Measurements from ENCODE around the gene TMEM130.
A peak's percentile ranks its signal among the peaks of the same experiment; 100 is the strongest.
"Not testable (repeated sequence)": the region's sequence is repeated elsewhere in the genome, so short reads cannot be mapped to it uniquely, and the experiment has no call there.

Gene TMEM130

GRCh38 chr7:98866351-98866750, 3.5 kb downstream of the TMEM130 start:
- Histone ChIP-seq H3K4me3 (ENCODE audit: low read length) (no peak overlapping the region), H3K27me3 (replicated peaks; ENCODE audit: control insufficient read depth, insufficient read depth, low read length) (peaks cover 12% of the 10 kb centered on the region)

GRCh38 chr7:98864731-98865453, 4.9 kb downstream of the TMEM130 start:
- no peak overlapping the region for H3K9ac ChIP-seq (ENCODE audit: low read length)
- DNase-seq (ENCODE audit: low read depth) = peak; percentile 50
- no peaks in the 10 kb centered on the region for H3K36me3 ChIP-seq (ENCODE audit: control insufficient read depth, insufficient read depth, low read length, severe bottlenecking)
- H3K9me3 ChIP-seq (ENCODE audit: control insufficient read depth, low read length) = no peaks in the 10 kb centered on the region
- peaks cover 11% of the 10 kb centered on the region for H3K4me1 ChIP-seq (ENCODE audit: control insufficient read depth, insufficient read depth, low read length)
- H3K27me3 ChIP-seq (replicated peaks; ENCODE audit: control insufficient read depth, insufficient read depth, low read length) = peaks cover 11% of the 10 kb centered on the region
- peak overlapping the region; percentile 43 for H3K4me3 ChIP-seq (ENCODE audit: low read length)

More at GRCh38 chr7:98866351-98866750, 3.5 kb downstream of the TMEM130 start:
- H3K4me1 ChIP-seq (ENCODE audit: control insufficient read depth, insufficient read depth, low read length) = peaks cover 11% of the 10 kb centered on the region
- H3K36me3 ChIP-seq (ENCODE audit: control insufficient read depth, insufficient read depth, low read length, severe bottlenecking) = no peaks in the 10 kb centered on the region
- DNase-seq (ENCODE audit: low read depth) = no peak
- no peaks in the 10 kb centered on the region for H3K9me3 ChIP-seq (ENCODE audit: control insufficient read depth, low read length)
- H3K9ac ChIP-seq (ENCODE audit: low read length) = no peak overlapping the region

GRCh38 chr7:98863601-98864000, 6.2 kb downstream of the TMEM130 start:
- Histone ChIP-seq H3K9me3 (ENCODE audit: control insufficient read depth, low read length) (no peaks in the 10 kb centered on the region), H3K36me3 (ENCODE audit: control insufficient read depth, insufficient read depth, low read length, severe bottlenecking) (no peaks in the 10 kb centered on the region), H3K4me3 (ENCODE audit: low read length) (no peak overlapping the region), H3K4me1 (ENCODE audit: control insufficient read depth, insufficient read depth, low read length) (peaks cover 11% of the 10 kb centered on the region), H3K27me3 (replicated peaks; ENCODE audit: control insufficient read depth, insufficient read depth, low read length) (peaks cover 11% of the 10 kb centered on the region), H3K9ac (ENCODE audit: low read length) (no peak overlapping the region)
- no peak for DNase-seq (ENCODE audit: low read depth)

- DNase-seq (ENCODE audit: low read depth) = no peak
- no peaks in the 10 kb centered on the region for H3K36me3 ChIP-seq (ENCODE audit: control insufficient read depth, insufficient read depth, low read length, severe bottlenecking)
- peaks cover 11% of the 10 kb centered on the region for H3K27me3 ChIP-seq (replicated peaks; ENCODE audit: control insufficient read depth, insufficient read depth, low read length)
- H3K4me1 ChIP-seq (ENCODE audit: control insufficient read depth, insufficient read depth, low read length) = peaks cover 11% of the 10 kb centered on the region
- no peak overlapping the region for H3K4me3 ChIP-seq (ENCODE audit: low read length)
- no peak overlapping the region for H3K9ac ChIP-seq (ENCODE audit: low read length)
- H3K9me3 ChIP-seq (ENCODE audit: control insufficient read depth, low read length) = no peaks in the 10 kb centered on the region
These were observed 6.9 kb downstream of the TMEM130 start for GRCh38 chr7:98862716-98863420.

- DNase-seq (ENCODE audit: low read depth) = no peak
- Histone ChIP-seq H3K4me1 (ENCODE audit: control insufficient read depth, insufficient read depth, low read length) (peaks cover 11% of the 10 kb centered on the region), H3K4me3 (ENCODE audit: low read length) (no peak overlapping the region), H3K36me3 (ENCODE audit: control insufficient read depth, insufficient read depth, low read length, severe bottlenecking) (no peaks in the 10 kb centered on the region), H3K9me3 (ENCODE audit: control insufficient read depth, low read length) (no peaks in the 10 kb centered on the region), H3K9ac (ENCODE audit: low read length) (no peak overlapping the region), H3K27me3 (replicated peaks; ENCODE audit: control insufficient read depth, insufficient read depth, low read length) (peaks cover 11% of the 10 kb centered on the region)
These were observed 7.6 kb downstream of the TMEM130 start for GRCh38 chr7:98862203-98862602.

GRCh38 chr7:98860071-98860470, 9.7 kb downstream of the TMEM130 start:
- peaks cover 4% of the 10 kb centered on the region for H3K4me1 ChIP-seq (ENCODE audit: control insufficient read depth, insufficient read depth, low read length)

GRCh38 chr7:98855610-98856422, 14.0 kb downstream of the TMEM130 start:
- peaks cover 7% of the 10 kb centered on the region for H3K4me1 ChIP-seq (ENCODE audit: control insufficient read depth, insufficient read depth, low read length)
- no peak overlapping the region for H3K9ac ChIP-seq (ENCODE audit: low read length)
- H3K27me3 ChIP-seq (replicated peaks; ENCODE audit: control insufficient read depth, insufficient read depth, low read length) = peaks cover 5% of the 10 kb centered on the region
- H3K36me3 ChIP-seq (ENCODE audit: control insufficient read depth, insufficient read depth, low read length, severe bottlenecking) = no peaks in the 10 kb centered on the region
- H3K9me3 ChIP-seq (ENCODE audit: control insufficient read depth, low read length) = no peaks in the 10 kb centered on the region
- no peak overlapping the region for H3K4me3 ChIP-seq (ENCODE audit: low read length)
- no peak for DNase-seq (ENCODE audit: low read depth)

More at GRCh38 chr7:98860071-98860470, 9.7 kb downstream of the TMEM130 start:
- H3K9ac ChIP-seq (ENCODE audit: low read length) = no peak overlapping the region
- H3K4me3 ChIP-seq (ENCODE audit: low read length) = no peak overlapping the region
- DNase-seq (ENCODE audit: low read depth) = no peak
- peaks cover 8% of the 10 kb centered on the region for H3K27me3 ChIP-seq (replicated peaks; ENCODE audit: control insufficient read depth, insufficient read depth, low read length)
- H3K9me3 ChIP-seq (ENCODE audit: control insufficient read depth, low read length) = no peaks in the 10 kb centered on the region
- no peaks in the 10 kb centered on the region for H3K36me3 ChIP-seq (ENCODE audit: control insufficient read depth, insufficient read depth, low read length, severe bottlenecking)

- peaks cover 19% of the 10 kb centered on the region for H3K9me3 ChIP-seq (ENCODE audit: control insufficient read depth, low read length)
- no peak overlapping the region for H3K4me3 ChIP-seq (ENCODE audit: low read length)
- DNase-seq (ENCODE audit: low read depth) = no peak
- no peak overlapping the region for H3K9ac ChIP-seq (ENCODE audit: low read length)
- H3K36me3 ChIP-seq (ENCODE audit: control insufficient read depth, insufficient read depth, low read length, severe bottlenecking) = no peaks in the 10 kb centered on the region
- H3K27me3 ChIP-seq (replicated peaks; ENCODE audit: control insufficient read depth, insufficient read depth, low read length) = no peaks in the 10 kb centered on the region
- H3K4me1 ChIP-seq (ENCODE audit: control insufficient read depth, insufficient read depth, low read length) = peaks cover 7% of the 10 kb centered on the region
These were observed 17.0 kb downstream of the TMEM130 start for GRCh38 chr7:98852826-98853225.

GRCh38 chr7:98848918-98849317, 20.9 kb downstream of the TMEM130 start:
- no peak overlapping the region for H3K9ac ChIP-seq (ENCODE audit: low read length)
- H3K4me3 ChIP-seq (ENCODE audit: low read length) = no peak overlapping the region
- no peak for DNase-seq (ENCODE audit: low read depth)
- peaks cover 3% of the 10 kb centered on the region for H3K4me1 ChIP-seq (ENCODE audit: control insufficient read depth, insufficient read depth, low read length)
- no peaks in the 10 kb centered on the region for H3K36me3 ChIP-seq (ENCODE audit: control insufficient read depth, insufficient read depth, low read length, severe bottlenecking)
- peaks cover 19% of the 10 kb centered on the region for H3K9me3 ChIP-seq (ENCODE audit: control insufficient read depth, low read length)
- H3K27me3 ChIP-seq (replicated peaks; ENCODE audit: control insufficient read depth, insufficient read depth, low read length) = no peaks in the 10 kb centered on the region

GRCh38 chr7:98842552-98842951, 27.3 kb downstream of the TMEM130 start:
- DNase-seq (ENCODE audit: low read depth); H3K9me3 ChIP-seq (ENCODE audit: control insufficient read depth, low read length); H3K27me3 ChIP-seq (replicated peaks; ENCODE audit: control insufficient read depth, insufficient read depth, low read length); H3K9ac ChIP-seq (ENCODE audit: low read length); H3K4me3 ChIP-seq (ENCODE audit: low read length); H3K36me3 ChIP-seq (ENCODE audit: control insufficient read depth, insufficient read depth, low read length, severe bottlenecking): not testable (repeated sequence)
- H3K4me1 ChIP-seq (ENCODE audit: control insufficient read depth, insufficient read depth, low read length) = peaks cover 15% of the 10 kb centered on the region

Data from adipocyte (in vitro differentiated cells).